ENCODE data around the gene VNN1. TPM values are rescaled to one million over a fixed set of nuclear protein-coding genes. Genes with fewer than 3 reads are reported as not detected.
"Not testable (repeated sequence)": the region's sequence is repeated elsewhere in the genome, so short reads cannot be mapped to it uniquely, and the experiment has no call there.

The VNN1 gene
- total RNA-seq, 1 donor from 2014 or later: 62.1 TPM

GRCh38 chr6:132671295-132671694 is 42.6 kb downstream of the VNN1 start:
- DNase-seq (ENCODE audit: low spot score): peak; percentile 23

GRCh38 chr6:132669690-132670291 is 44.1 kb downstream of the VNN1 start:
- DNase-seq (ENCODE audit: low spot score): no peak

GRCh38 chr6:132666118-132666517 is 47.7 kb downstream of the VNN1 start:
- DNase-seq (ENCODE audit: low spot score): no peak

GRCh38 chr6:132664309-132665034 is 49.4 kb downstream of the VNN1 start:
- no peak for DNase-seq (ENCODE audit: low spot score)

GRCh38 chr6:132663661-132664060 is 50.2 kb downstream of the VNN1 start:
- DNase-seq (ENCODE audit: low spot score): no peak

- no peak for DNase-seq (ENCODE audit: low spot score)
Measured at GRCh38 chr6:132661906-132662305, 51.9 kb downstream of the VNN1 start.

GRCh38 chr6:132659082-132659481 is 54.8 kb downstream of the VNN1 start, which contains the start of gene TAAR1:
Gene TAAR1, minus strand, starts transcription at chr6:132659182. Its CDS starts 13,179 bp downstream, at chr6:132646003.
- DNase-seq (ENCODE audit: low spot score): no peak

- no peak for DNase-seq (ENCODE audit: low spot score)
Measured at GRCh38 chr6:132651062-132651461, 62.8 kb downstream of the VNN1 start.

GRCh38 chr6:132650429-132650828 is 63.4 kb downstream of the VNN1 start:
- DNase-seq (ENCODE audit: low spot score): no peak

GRCh38 chr6:132648828-132649227 is 65.0 kb downstream of the VNN1 start:
- no peak for DNase-seq (ENCODE audit: low spot score)

GRCh38 chr6:132648356-132648755 is 65.5 kb downstream of the VNN1 start:
- DNase-seq (ENCODE audit: low spot score): no peak

GRCh38 chr6:132643547-132643946 is 70.3 kb downstream of the VNN1 start:
- DNase-seq (ENCODE audit: low spot score): no peak

GRCh38 chr6:132637135-132637534 is 76.7 kb downstream of the VNN1 start:
- not testable (repeated sequence) for DNase-seq (ENCODE audit: low spot score)

GRCh38 chr6:132635906-132636305 is 77.9 kb downstream of the VNN1 start:
- DNase-seq (ENCODE audit: low spot score): not testable (repeated sequence)

- DNase-seq (ENCODE audit: low spot score): not testable (repeated sequence)
Measured at GRCh38 chr6:132635288-132635687, 78.6 kb downstream of the VNN1 start.

- DNase-seq (ENCODE audit: low spot score): no peak
Measured at GRCh38 chr6:132634796-132635195, 79.1 kb downstream of the VNN1 start.

- no peak for DNase-seq (ENCODE audit: low spot score)
Measured at GRCh38 chr6:132633362-132633761, 80.5 kb downstream of the VNN1 start.

Other genes with a start within 250 kb of the VNN1 start
- 94.5 TPM for gene STX7, start 200.9 kb downstream of the VNN1 start, total RNA-seq
- not detected for gene TAAR9, start 175.8 kb downstream of the VNN1 start, total RNA-seq
- gene TAAR8, start 161.4 kb downstream of the VNN1 start, total RNA-seq: not detected
- not detected for gene TAAR6, start 143.7 kb downstream of the VNN1 start, total RNA-seq
- not detected for gene TAAR5, start 124.3 kb downstream of the VNN1 start, total RNA-seq
- not detected for gene TAAR2, start 89.8 kb downstream of the VNN1 start, total RNA-seq
- not detected for gene TAAR1, start 54.9 kb downstream of the VNN1 start, total RNA-seq
- gene VNN2, start 43.8 kb upstream of the VNN1 start, total RNA-seq: 3.4 TPM
- 13.3 TPM for gene SLC18B1, start 84.6 kb upstream of the VNN1 start, total RNA-seq
- 638 TPM for gene RPS12, start 100.5 kb upstream of the VNN1 start, total RNA-seq